ENCODE data around the gene MINDY4B.

MINDY4B gene

DNA sequence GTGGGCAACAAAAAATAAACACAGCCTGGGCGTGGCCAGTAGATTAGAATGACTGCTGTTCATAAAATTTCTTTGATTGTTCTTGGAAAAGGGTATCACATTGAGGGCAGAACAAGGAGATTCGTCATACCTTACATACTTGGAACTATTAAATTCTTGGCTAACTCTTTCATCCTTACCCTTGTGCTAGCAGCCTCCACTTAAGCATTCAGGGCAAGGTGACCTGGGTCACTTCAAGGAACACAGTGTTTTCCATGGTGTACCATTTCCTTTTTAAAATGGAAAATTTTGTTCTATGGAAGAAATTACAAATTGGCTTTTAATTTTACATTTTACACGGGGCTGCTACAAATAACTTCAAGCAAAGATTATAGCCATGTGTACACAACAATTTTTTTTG, 60.8 kb downstream of the MINDY4B start:
- DNase-seq (ENCODE audit: low read depth) = no peak

GRCh38 chr3:150843241-150843640, 62.0 kb downstream of the MINDY4B start:
- DNase-seq (ENCODE audit: low read depth) = no peak

- no peak for DNase-seq (ENCODE audit: low read depth)
These were observed 64.3 kb downstream of the MINDY4B start for GRCh38 chr3:150840802-150841515.

DNA sequence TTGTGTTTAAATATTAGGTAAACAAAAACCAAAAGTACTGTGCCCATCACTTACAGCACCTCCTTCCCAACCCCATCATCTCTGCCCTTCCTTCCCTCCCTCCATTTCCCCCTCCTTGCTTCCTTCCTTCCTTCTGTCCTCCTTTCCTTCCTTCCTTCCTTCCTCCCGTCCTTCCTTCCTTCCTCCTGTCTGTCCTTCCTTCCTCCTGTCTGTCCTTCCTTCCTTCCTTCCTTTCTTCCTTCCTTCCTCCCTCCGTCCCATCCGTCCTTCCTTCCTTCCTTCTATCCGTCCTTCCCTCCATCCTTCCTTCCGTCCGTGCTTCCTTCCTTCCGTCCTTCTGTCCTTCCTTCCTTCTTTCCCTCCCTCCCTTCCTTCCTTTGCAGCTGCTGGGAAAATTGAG, 74.5 kb downstream of the MINDY4B start:
- DNase-seq (ENCODE audit: low read depth) = no peak

DNA sequence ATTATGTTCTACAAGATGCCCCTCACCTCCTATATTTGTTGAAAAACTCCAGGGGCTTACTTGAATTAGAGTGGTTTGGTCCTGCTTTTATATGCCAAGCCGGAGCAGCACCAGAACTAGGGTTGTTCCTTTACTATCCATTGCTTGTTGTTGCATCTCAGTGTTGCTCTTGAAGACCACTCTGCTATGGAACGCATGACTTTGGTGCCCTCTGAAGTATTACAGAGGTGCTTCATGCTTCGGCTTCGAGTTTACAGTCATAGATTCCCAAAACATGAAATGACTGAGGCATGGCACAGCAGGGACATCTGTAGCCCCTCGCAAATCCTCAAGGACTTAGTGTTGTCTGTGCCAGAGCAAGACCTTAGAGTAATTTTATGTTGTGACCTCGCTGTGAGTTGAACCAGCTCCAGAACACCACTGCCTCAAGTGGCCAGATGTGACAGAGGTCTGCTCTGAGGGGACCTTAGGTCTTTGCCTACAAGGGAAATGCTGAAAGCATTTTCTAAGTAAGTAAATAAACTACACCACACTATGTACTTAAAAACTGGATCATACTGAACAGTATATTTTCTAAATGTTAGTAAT, 75.1 kb downstream of the MINDY4B start:
- DNase-seq (ENCODE audit: low read depth) = no peak

DNA sequence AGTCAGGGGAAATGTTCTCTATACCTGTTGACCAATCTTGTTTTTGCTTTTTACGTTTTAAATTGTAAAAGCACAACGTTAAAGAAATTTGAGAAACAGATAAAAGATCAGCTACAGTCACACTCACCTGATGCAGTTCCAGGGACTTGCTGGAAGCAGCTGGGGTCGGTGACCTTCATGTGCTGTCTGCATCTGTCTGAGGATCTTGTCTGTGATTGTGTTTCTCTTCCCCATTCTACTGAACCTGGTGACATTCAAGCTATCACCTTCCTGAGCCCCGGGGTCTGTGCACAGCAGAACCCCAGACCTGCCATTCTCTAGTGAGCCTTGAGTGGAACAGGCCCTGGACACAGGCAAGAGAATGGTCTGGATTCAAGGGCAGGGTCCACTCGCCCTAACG, 75.8 kb downstream of the MINDY4B start:
- no peak for DNase-seq (ENCODE audit: low read depth)

DNA sequence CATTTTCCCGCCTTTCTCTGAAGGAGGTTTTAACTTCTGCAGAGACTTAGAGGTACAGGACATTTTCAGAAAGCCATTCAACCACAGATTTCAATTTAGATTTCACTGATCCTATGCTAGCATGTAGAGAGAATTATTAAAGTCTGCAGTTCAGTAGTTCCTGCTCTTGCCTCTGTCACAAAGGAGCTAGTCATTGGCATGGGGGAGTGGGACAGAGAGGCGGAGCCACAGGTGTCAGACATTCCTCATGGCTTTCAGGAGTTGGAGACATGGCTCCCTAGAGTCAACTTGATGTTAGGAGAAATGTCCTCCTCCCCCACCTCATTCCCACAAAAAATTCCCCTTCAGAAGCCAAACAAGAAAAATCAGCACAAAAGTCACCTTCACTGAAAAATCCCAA, 76.2 kb downstream of the MINDY4B start:
- no peak for DNase-seq (ENCODE audit: low read depth)

- DNase-seq (ENCODE audit: low read depth) = no peak
These were observed 77.0 kb downstream of the MINDY4B start for GRCh38 chr3:150828261-150828660.

GRCh38 chr3:150826466-150827282, 78.6 kb downstream of the MINDY4B start:
- DNase-seq (ENCODE audit: low read depth) = no peak

DNA sequence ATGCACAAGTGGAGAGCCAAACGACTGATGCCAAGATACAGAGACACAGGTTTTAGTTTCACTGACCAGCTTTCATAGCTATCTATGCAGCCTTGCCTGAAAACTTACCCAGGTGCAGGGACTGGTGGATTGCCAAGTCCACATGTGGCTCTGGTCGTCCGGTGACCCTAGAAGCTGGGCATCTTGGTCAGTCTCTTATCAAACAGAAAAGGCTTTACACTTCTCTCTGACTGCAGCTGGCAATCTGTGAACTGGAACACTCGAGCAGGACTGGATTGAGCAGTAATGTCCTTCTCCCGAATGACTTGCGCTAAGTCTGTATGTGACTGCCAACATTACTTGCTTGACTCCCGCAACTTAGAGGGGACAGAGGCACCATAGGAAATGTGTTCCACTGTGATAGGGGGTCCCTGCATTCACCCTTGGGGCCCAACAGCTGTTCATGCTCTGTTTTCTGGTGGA, 79.3 kb downstream of the MINDY4B start:
- no peak for DNase-seq (ENCODE audit: low read depth)

GRCh38 chr3:150825192-150825915, 79.9 kb downstream of the MINDY4B start:
- no peak for DNase-seq (ENCODE audit: low read depth)

GRCh38 chr3:150823277-150823676, 82.0 kb downstream of the MINDY4B start:
- no peak for DNase-seq (ENCODE audit: low read depth)

DNA sequence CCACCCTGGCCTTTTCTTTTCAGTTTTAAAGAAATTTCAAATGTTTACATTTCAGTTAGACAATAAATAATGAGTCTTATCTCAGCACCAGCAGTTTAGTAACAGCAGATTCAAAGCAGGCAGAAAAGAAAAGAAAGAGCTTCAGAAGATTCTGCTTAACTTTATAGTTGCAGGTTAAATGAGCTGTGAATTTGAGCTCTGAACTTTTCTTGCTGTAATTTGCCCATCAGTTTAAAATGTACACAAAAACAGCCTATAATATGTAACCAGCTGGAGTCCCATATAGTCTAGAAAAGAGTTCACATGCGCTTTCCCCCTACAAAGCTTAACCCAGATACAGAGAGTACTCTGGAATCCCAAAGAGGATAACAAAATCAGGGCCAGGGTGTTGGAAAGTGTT, 82.6 kb downstream of the MINDY4B start:
- DNase-seq (ENCODE audit: low read depth) = no peak

Measured in stimulated activated CD8-positive, alpha-beta memory T cell treated with anti-CD3 and anti-CD28 coated beads, Interleukin-12 subunit alpha, Interleukin-12 subunit beta, amount 100 ng/mL, for 1 hour (primary cell).